ENCODE measurements around the gene CERK.
"Not testable (repeated sequence)": the region's sequence is repeated elsewhere in the genome, so short reads cannot be mapped to it uniquely, and the experiment has no call there.

CERK gene

GRCh38 chr22:46651316-46651715 lies 86.7 kb downstream of the CERK start:
- Histone ChIP-seq H3K36me3 (ENCODE audit: insufficient read depth, low read length) (no peaks in the 10 kb centered on the region), H3K9me3 (ENCODE audit: control insufficient read depth, insufficient read depth, low read length) (no peaks in the 10 kb centered on the region), H3K9ac (ENCODE audit: low read depth, low read length) (no peak overlapping the region), H3K4me1 (ENCODE audit: insufficient read depth, low read length) (no peaks in the 10 kb centered on the region; the same call in 1 of the 2 replicates)

GRCh38 chr22:46650078-46650810 lies 87.8 kb downstream of the CERK start:
- H3K9ac ChIP-seq (ENCODE audit: low read depth, low read length) = no peak overlapping the region
- no peaks in the 10 kb centered on the region; the same call in 1 of the 2 replicates for H3K4me1 ChIP-seq (ENCODE audit: insufficient read depth, low read length)
- no peaks in the 10 kb centered on the region for H3K9me3 ChIP-seq (ENCODE audit: control insufficient read depth, insufficient read depth, low read length)
- H3K36me3 ChIP-seq (ENCODE audit: insufficient read depth, low read length) = no peaks in the 10 kb centered on the region

GRCh38 chr22:46649141-46650077 lies 88.6 kb downstream of the CERK start:
- no peaks in the 10 kb centered on the region; the same call in 1 of the 2 replicates for H3K4me1 ChIP-seq (ENCODE audit: insufficient read depth, low read length)
- H3K9ac ChIP-seq (ENCODE audit: low read depth, low read length) = no peak overlapping the region
- H3K36me3 ChIP-seq (ENCODE audit: insufficient read depth, low read length) = no peaks in the 10 kb centered on the region
- H3K9me3 ChIP-seq (ENCODE audit: control insufficient read depth, insufficient read depth, low read length) = no peaks in the 10 kb centered on the region

- not testable (repeated sequence) for H3K36me3 ChIP-seq (ENCODE audit: insufficient read depth, low read length); H3K4me1 ChIP-seq (ENCODE audit: insufficient read depth, low read length); H3K9me3 ChIP-seq (ENCODE audit: control insufficient read depth, insufficient read depth, low read length); H3K9ac ChIP-seq (ENCODE audit: low read depth, low read length)
These were observed 89.7 kb downstream of the CERK start for GRCh38 chr22:46648225-46648820.

- no peak overlapping the region for H3K9ac ChIP-seq (ENCODE audit: low read depth, low read length)
- no peaks in the 10 kb centered on the region for H3K9me3 ChIP-seq (ENCODE audit: control insufficient read depth, insufficient read depth, low read length)
- no peaks in the 10 kb centered on the region for H3K36me3 ChIP-seq (ENCODE audit: insufficient read depth, low read length)
- H3K4me1 ChIP-seq (ENCODE audit: insufficient read depth, low read length) = no peaks in the 10 kb centered on the region
These were observed 91.4 kb downstream of the CERK start for GRCh38 chr22:46646531-46647215.

GRCh38 chr22:46642840-46643480 lies 95.1 kb downstream of the CERK start:
- H3K9me3 ChIP-seq (ENCODE audit: control insufficient read depth, insufficient read depth, low read length); H3K9ac ChIP-seq (ENCODE audit: low read depth, low read length); H3K36me3 ChIP-seq (ENCODE audit: insufficient read depth, low read length); H3K4me1 ChIP-seq (ENCODE audit: insufficient read depth, low read length): not testable (repeated sequence)

- H3K9ac ChIP-seq (ENCODE audit: low read depth, low read length) = no peak overlapping the region
- H3K36me3 ChIP-seq (ENCODE audit: insufficient read depth, low read length) = no peaks in the 10 kb centered on the region
- no peaks in the 10 kb centered on the region for H3K4me1 ChIP-seq (ENCODE audit: insufficient read depth, low read length)
- no peaks in the 10 kb centered on the region for H3K9me3 ChIP-seq (ENCODE audit: control insufficient read depth, insufficient read depth, low read length)
These were observed 96.2 kb downstream of the CERK start for GRCh38 chr22:46641811-46642266.

GRCh38 chr22:46640293-46641055 lies 97.6 kb downstream of the CERK start:
- Histone ChIP-seq H3K36me3 (ENCODE audit: insufficient read depth, low read length) (no peaks in the 10 kb centered on the region), H3K9ac (ENCODE audit: low read depth, low read length) (no peak overlapping the region), H3K9me3 (ENCODE audit: control insufficient read depth, insufficient read depth, low read length) (no peaks in the 10 kb centered on the region), H3K4me1 (ENCODE audit: insufficient read depth, low read length) (0 out of 2 replicates have a peak, but pooled peaks cover 4% of the 10 kb centered on the region)

- H3K9me3 ChIP-seq (ENCODE audit: control insufficient read depth, insufficient read depth, low read length) = no peaks in the 10 kb centered on the region
- H3K36me3 ChIP-seq (ENCODE audit: insufficient read depth, low read length) = no peaks in the 10 kb centered on the region
- H3K4me1 ChIP-seq (ENCODE audit: insufficient read depth, low read length) = peaks cover 4% of the 10 kb centered on the region; the same call in 1 of the 2 replicates
- no peak overlapping the region for H3K9ac ChIP-seq (ENCODE audit: low read depth, low read length)
These were observed 98.2 kb downstream of the CERK start for GRCh38 chr22:46639843-46640242.

- Histone ChIP-seq H3K36me3 (ENCODE audit: insufficient read depth, low read length) (no peaks in the 10 kb centered on the region), H3K9ac (ENCODE audit: low read depth, low read length) (no peak overlapping the region), H3K9me3 (ENCODE audit: control insufficient read depth, insufficient read depth, low read length) (no peaks in the 10 kb centered on the region), H3K4me1 (ENCODE audit: insufficient read depth, low read length) (peaks cover 11% of the 10 kb centered on the region; the same call in 1 of the 2 replicates)
These were observed 99.2 kb downstream of the CERK start for GRCh38 chr22:46638601-46639431.

- Histone ChIP-seq H3K36me3 (ENCODE audit: insufficient read depth, low read length) (no peaks in the 10 kb centered on the region), H3K9me3 (ENCODE audit: control insufficient read depth, insufficient read depth, low read length) (no peaks in the 10 kb centered on the region), H3K9ac (ENCODE audit: low read depth, low read length) (no peak overlapping the region), H3K4me1 (ENCODE audit: insufficient read depth, low read length) (peaks cover 11% of the 10 kb centered on the region; the same call in 1 of the 2 replicates)
These were observed 100.1 kb downstream of the CERK start for GRCh38 chr22:46637711-46638600.

Data from ES-I3 (cell line).